Stomach (tissue), 4 donors: ENCODE data around the gene CNDP1.

ENCODE experiments used
- EP300 ChIP-seq: sonication (generic); formaldehyde crosslinking; IDR thresholded peaks from one replicate; pipeline ENCODE4 v1.6.1; 2017; ENCODE audit warnings: antibody characterized with exemption
- POLR2A ChIP-seq, 4 donors: fragments of 450-650 bp; IDR thresholded peaks; one replicate each; pipeline ENCODE4 v1.6.1; 2016; ENCODE audit warnings: antibody characterized with exemption in 4 of 4, control low read depth in 2 of 4, mild to moderate bottlenecking in 1 of 4, moderate library complexity in 1 of 4
- POLR2AphosphoS5 ChIP-seq, 3 donors: sonication (generic); formaldehyde crosslinking; IDR thresholded peaks; one replicate each; pipeline ENCODE4 v1.6.1; 2016; ENCODE audit warnings: antibody characterized with exemption in 3 of 3
- TF ChIP-seq, protein P1 (sequence below), 7 experiments: fragments of 450-650 bp in 4 of 7; fragments of 200-600 bp in 3 of 7; sonication (generic) in 3 of 7; IDR thresholded peaks; one replicate each; pipeline ENCODE4 v1.5.1; 2016 to 2019; ENCODE audit warnings: antibody characterized with exemption in 7 of 7, control low read depth in 2 of 7, mild to moderate bottlenecking in 1 of 7

DNA sequence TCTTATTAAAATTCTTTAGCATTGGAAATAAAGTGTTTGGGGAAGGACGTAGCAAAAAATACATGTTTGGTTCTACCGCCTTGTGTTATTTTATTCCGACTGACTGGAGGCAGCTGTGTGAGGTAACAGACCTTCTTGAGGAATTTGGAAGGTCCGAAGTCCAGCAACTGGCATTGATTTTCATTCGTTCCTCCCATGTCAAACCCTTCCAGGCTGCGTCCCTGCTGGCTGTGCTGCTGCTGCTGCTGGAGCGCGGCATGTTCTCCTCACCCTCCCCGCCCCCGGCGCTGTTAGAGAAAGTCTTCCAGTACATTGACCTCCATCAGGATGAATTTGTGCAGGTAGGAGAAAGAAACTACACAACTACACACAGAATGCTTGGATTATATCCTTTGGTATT lies 21.8 kb downstream of the CNDP1 start:
- no peak for TF ChIP-seq POLR2AphosphoS5 (IDR thresholded peaks at IDR 0.05)
- TF ChIP-seq, protein P1, sequence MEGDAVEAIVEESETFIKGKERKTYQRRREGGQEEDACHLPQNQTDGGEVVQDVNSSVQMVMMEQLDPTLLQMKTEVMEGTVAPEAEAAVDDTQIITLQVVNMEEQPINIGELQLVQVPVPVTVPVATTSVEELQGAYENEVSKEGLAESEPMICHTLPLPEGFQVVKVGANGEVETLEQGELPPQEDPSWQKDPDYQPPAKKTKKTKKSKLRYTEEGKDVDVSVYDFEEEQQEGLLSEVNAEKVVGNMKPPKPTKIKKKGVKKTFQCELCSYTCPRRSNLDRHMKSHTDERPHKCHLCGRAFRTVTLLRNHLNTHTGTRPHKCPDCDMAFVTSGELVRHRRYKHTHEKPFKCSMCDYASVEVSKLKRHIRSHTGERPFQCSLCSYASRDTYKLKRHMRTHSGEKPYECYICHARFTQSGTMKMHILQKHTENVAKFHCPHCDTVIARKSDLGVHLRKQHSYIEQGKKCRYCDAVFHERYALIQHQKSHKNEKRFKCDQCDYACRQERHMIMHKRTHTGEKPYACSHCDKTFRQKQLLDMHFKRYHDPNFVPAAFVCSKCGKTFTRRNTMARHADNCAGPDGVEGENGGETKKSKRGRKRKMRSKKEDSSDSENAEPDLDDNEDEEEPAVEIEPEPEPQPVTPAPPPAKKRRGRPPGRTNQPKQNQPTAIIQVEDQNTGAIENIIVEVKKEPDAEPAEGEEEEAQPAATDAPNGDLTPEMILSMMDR (IDR thresholded peaks at IDR 0.05), result no peak
- TF ChIP-seq POLR2A (IDR thresholded peaks at IDR 0.05), result no peak
- no peak for TF ChIP-seq EP300
